ENCODE results near the gene NEB.

DNA sequence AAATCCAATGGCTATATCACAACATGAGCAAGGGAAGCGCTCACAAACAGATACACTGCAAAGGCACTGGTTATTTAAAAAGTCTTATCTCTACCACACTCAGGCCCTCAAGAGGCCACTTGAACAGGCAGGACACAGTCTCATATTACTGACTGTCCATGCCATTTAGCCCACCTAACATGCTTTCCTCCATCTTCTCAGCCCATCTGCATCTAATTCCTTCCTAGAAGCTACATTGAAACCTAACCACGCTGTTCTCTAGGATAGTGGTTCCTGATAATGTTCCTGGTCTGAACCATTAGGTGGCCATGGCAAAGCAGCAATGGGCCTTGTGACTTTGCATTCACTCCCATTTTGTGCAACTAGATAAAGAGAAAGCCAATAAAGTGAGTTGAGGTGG is 22.5 kb upstream of the NEB start:
- TF ChIP-seq GATA2 (IDR thresholded peaks at IDR 0.05; ENCODE audit: low read depth, low read length) (no peak), GATA3 (IDR thresholded peaks at IDR 0.05; ENCODE audit: low read depth, low read length) (no peak)

Data from SH-SY5Y (cell line).